ENCODE data around the gene ENG. TPM values are rescaled to one million over a fixed set of nuclear protein-coding genes. Genes with fewer than 3 reads are reported as not detected.

Gene ENG
- total RNA-seq, 4 donors from 2014 or later: 12.0 to 51.1 (median 19.6) TPM

DNA sequence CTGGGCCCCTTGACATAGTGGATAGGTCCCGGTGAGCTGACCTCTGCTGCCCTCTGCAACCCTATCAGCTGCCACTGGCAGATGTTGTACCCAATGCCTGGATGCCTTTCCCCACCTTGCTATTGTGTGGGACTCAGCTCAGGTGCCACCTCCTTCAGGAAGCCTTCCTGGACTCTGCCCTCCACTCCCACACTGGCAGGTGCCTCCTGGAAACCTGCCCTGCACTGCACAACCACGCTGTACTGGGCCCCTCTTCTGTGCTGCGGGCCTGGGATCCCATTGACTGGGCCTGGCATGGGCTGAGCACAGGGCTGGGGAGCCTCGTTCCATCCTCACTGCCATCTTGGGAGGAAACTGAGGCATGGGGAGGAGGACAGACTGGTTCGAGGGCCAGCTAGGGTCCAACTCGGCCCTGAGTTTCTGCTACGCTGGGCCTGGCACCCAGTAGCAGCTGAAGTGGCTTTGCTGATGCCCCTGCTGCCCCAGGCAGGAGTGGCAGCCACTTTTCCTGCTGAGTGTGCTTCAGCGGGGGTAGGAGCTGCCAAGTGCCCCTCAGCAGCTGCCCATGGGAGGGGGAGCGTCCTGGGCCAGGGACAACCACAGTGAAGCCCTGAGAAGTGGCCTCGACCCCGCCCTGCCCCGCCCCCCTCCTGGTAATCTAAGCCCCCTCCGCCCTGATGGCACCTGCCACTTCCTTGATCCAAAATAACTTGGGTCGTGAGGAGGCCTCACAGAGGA is 21.7 kb upstream of the ENG start:
- WGBS, 2 donors: 70 to 73% methylated on average over 12 of the region's 14 CpGs
- no peak for DNase-seq (ENCODE audit: low spot score in 2 of 2)
- no peak overlapping the region for H3K4me3 ChIP-seq (ENCODE audit: low read depth, poor library complexity, severe bottlenecking)
- TF ChIP-seq CTCF (IDR thresholded peaks at IDR 0.05) (no peak), POLR2A (IDR thresholded peaks at IDR 0.05) (no peak)
- intact Hi-C loops (cut with DNase I; ENCODE audit: low total_unique reads): no loop called here

GRCh38 chr9:127875306-127875966 is 21.0 kb upstream of the ENG start:
- intact Hi-C loops (cut with DNase I; ENCODE audit: low total_unique reads): no loop called here
- TF ChIP-seq POLR2A (IDR thresholded peaks at IDR 0.05): no peak
- no peak for TF ChIP-seq CTCF (IDR thresholded peaks at IDR 0.05)
- WGBS, 2 donors: 73 to 74% methylated on average over 10 of the region's 10 CpGs
- no peak for DNase-seq (ENCODE audit: low spot score in 2 of 2)
- H3K4me3 ChIP-seq (ENCODE audit: low read depth, poor library complexity, severe bottlenecking): no peak overlapping the region

GRCh38 chr9:127874301-127875221 is 20.1 kb upstream of the ENG start:
- intact Hi-C loops (cut with DNase I; ENCODE audit: low total_unique reads): no loop called here
- WGBS, 2 donors: 45 to 54% methylated on average over 17 to 19 of the region's 19 CpGs
- no peak for DNase-seq (ENCODE audit: low spot score in 2 of 2)
- H3K4me3 ChIP-seq (ENCODE audit: low read depth, poor library complexity, severe bottlenecking): no peak overlapping the region
- no peak for TF ChIP-seq POLR2A (IDR thresholded peaks at IDR 0.05)
- TF ChIP-seq CTCF (IDR thresholded peaks at IDR 0.05): no peak

GRCh38 chr9:127873886-127874285 is 19.4 kb upstream of the ENG start:
- intact Hi-C loops (cut with DNase I; ENCODE audit: low total_unique reads): no loop called here
- H3K4me3 ChIP-seq (ENCODE audit: low read depth, poor library complexity, severe bottlenecking): no peak overlapping the region
- peak in 1 of 2 donors; percentile 93 for DNase-seq (ENCODE audit: low spot score in 2 of 2)
- 40 to 69% methylated on average over 3 to 10 of the region's 10 CpGs for WGBS, 2 donors
- no peak for TF ChIP-seq POLR2A (IDR thresholded peaks at IDR 0.05)
- TF ChIP-seq CTCF (IDR thresholded peaks at IDR 0.05): no peak

DNA sequence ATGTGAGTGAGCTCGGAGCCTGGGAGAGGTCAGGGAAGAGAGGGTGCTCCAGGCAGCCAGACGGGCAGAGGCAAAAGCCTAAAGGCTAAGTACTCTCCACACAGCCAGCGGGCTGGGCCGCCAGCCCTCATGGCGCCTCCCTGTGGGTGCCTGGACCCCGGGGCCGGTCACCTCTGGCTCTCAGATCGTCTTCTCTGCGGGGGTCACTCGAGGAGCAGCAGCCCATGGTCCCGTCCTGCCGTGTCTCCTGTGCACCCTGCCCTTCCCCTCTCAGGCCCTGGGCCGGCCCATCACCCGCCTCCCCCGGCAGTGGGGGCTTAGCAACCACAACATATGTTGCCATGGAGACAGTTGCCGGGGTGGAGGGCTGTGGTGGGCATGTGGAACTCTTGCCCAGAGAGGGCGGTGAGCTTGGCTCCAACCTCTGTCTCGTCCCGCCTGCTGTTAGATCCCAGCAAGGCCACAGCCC is 18.8 kb upstream of the ENG start:
- H3K4me3 ChIP-seq (ENCODE audit: low read depth, poor library complexity, severe bottlenecking): no peak overlapping the region
- intact Hi-C loops (cut with DNase I; ENCODE audit: low total_unique reads): no loop called here
- no peak for DNase-seq (ENCODE audit: low spot score in 2 of 2)
- WGBS, 2 donors: 72 to 82% methylated on average over 10 to 16 of the region's 19 CpGs
- TF ChIP-seq CTCF (IDR thresholded peaks at IDR 0.05) (no peak), POLR2A (IDR thresholded peaks at IDR 0.05) (no peak)

Measured in lower leg skin (tissue), 4 donors.